ENCODE results near the gene INSRR. TPM values are rescaled to one million over a fixed set of nuclear protein-coding genes. Genes with fewer than 3 reads are reported as not detected.
A peak's percentile ranks its signal among the peaks of the same experiment; 100 is the strongest.

Gene INSRR
- total and polyA plus RNA-seq, 9 of the 15 experiments (the other 6 are each of a cell fraction or from before 2014, with no cell fraction given) = 0.03 to 0.18 (median 0.06) TPM; not detected in 3

- TF ChIP-seq MEIS2 (IDR thresholded peaks at IDR 0.05; ENCODE audit: partially characterized antibody) (no peak), PHF20 (IDR thresholded peaks at IDR 0.05; ENCODE audit: partially characterized antibody) (no peak), ZNF57 (CRISPR knock-in tag; IDR thresholded peaks at IDR 0.05) (no peak), MECOM (CRISPR knock-in tag; IDR thresholded peaks at IDR 0.05) (no peak), MTA3 (IDR thresholded peaks at IDR 0.05; ENCODE audit: borderline replicate concordance) (no peak), RFX5 (IDR thresholded peaks at IDR 0.05; ENCODE audit: low read depth, low read length) (no peak), NBN (IDR thresholded peaks at IDR 0.05; ENCODE audit: low read depth) (no peak), CCNT2 (IDR thresholded peaks at IDR 0.05; ENCODE audit: borderline replicate concordance, extremely low read depth, insufficient read length, low read depth, low read length) (peak; percentile 71), EWSR1 (IDR thresholded peaks at IDR 0.05; ENCODE audit: borderline replicate concordance, low read depth, partially characterized antibody) (no peak), ZNF121 (CRISPR knock-in tag; conservative IDR thresholded peaks at IDR 0.05) (no peak), THAP7 (CRISPR knock-in tag; IDR thresholded peaks at IDR 0.05) (no peak), PYGO2 (tag; IDR thresholded peaks at IDR 0.05) (no peak), TSHZ1 (CRISPR knock-in tag; IDR thresholded peaks at IDR 0.05) (no peak), HDAC6 (IDR thresholded peaks at IDR 0.05; ENCODE audit: low read depth, low read length) (no peak), VEZF1 (CRISPR knock-in tag; IDR thresholded peaks at IDR 0.05) (peak; percentile 83), ELF1 (tag; IDR thresholded peaks at IDR 0.05) (no peak), FOXA3 (CRISPR knock-in tag; conservative IDR thresholded peaks at IDR 0.05 in 1 of 2, IDR thresholded peaks at IDR 0.05 in 1 of 2) (no peak)
Measured at GRCh38 chr1:156892190-156893047, 33.5 kb upstream of the INSRR start (continued).

Data from K562 (cell line).